NT2/D1 (cell line): ENCODE measurements around the gene DDX27.

Experiments used
- SUZ12 ChIP-seq: IDR thresholded peaks from 2 replicates; pipeline ENCODE4 v1.6.1; 2011; ENCODE audit not compliant: insufficient read length, insufficient read depth; ENCODE audit errors: extremely low read depth
- YY1 ChIP-seq: IDR thresholded peaks from 2 replicates; pipeline ENCODE4 v1.6.1; 2011; ENCODE audit not compliant: insufficient read length, insufficient read depth
- ZNF274 ChIP-seq: IDR thresholded peaks from 2 replicates; pipeline ENCODE4 v1.6.1; 2011; ENCODE audit warnings: mild to moderate bottlenecking, low read depth, low read length

DNA sequence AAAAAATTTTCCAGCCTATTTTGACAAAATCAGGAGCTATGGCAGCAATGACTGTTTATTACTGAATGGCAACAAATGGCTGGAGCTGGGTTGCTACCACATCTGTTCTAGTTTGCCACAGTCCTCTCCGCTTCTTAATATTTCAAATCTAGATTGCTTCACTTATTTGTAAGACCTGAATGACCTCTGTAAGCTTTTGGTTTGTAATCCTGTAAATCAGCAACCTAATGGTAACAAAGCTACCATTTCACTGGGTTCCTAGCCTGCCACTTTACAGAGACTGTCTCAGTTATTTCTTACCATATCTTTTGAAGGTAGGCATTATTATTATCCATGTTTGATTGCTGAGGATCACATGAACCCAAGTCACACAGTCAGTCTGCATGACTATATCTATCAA, 43.2 kb downstream of the DDX27 start:
- no peak for TF ChIP-seq YY1
- no peak for TF ChIP-seq SUZ12
- TF ChIP-seq ZNF274, result no peak
